HepG2 (cell line): ENCODE measurements around the gene FBXO11. TPM values are rescaled to one million over a fixed set of nuclear protein-coding genes. Genes with fewer than 3 reads are reported as not detected.

ENCODE experiments used
- ATAC-seq: fragments of 200-7000 bp; cut with Tn5 transposase; 3 replicates; pipeline ENCODE4 v1.9.1; 2020; ENCODE audit warnings: mild to moderate bottlenecking, moderate library complexity
- BruUV-seq: library from RNA; stranded (reverse); fragments of 400-500 nt; replicated peaks from 2 replicates; lab custom pipeline; 2021; lab: Mats Ljungman, UMichigan
- CTCF ChIA-PET: fragments of 300-600 bp; formaldehyde crosslinking; extraction: SDS; loops from one replicate; lab custom pipeline; 2021; ENCODE audit warnings: low total read pairs, inconsistent platforms, low intra/inter-chr PET ratio; lab: Yijun Ruan, JAX
- POLR2A ChIA-PET: fragments of 350-600 bp; sonication (Branson Sonifier 250); formaldehyde crosslinking; loops from one replicate; lab custom pipeline; 2020; ENCODE audit warnings: antibody characterized with exemption, inconsistent platforms; lab: Yijun Ruan, JAX
- DNase-seq: peaks from one replicate; pipeline ENCODE4 v3.0.0-alpha.2; 2015; ENCODE audit warnings: low spot score
- FAIRE-seq: peaks from 3 replicates; lab custom pipeline; 2011; peaks lifted over from hg19 to GRCh38; lab: Jason Lieb, UNC
- H2AFZ ChIP-seq: one replicate; pipeline ENCODE4 v1.6.1; 2011; ENCODE audit warnings: low read length, inconsistent platforms
- H3K27ac ChIP-seq: fragments of 300-600 bp; 3 replicates; pipeline ENCODE4 v1.8.0; 2011; ENCODE audit warnings: mixed run types, mild to moderate bottlenecking, mixed read lengths, low read length, inconsistent platforms; ENCODE audit not compliant: insufficient read depth; ENCODE audit errors: extremely low read length
- H3K27me3 ChIP-seq, 2 experiments: fragments of 200-600 bp in 1 of 2; 2 replicates in 1 of 2; 3 replicates in 1 of 2; pipeline versions ENCODE4 v1.6.0 to v1.8.0; 2011; ENCODE audit warnings: low read length in 2 of 2, mild to moderate bottlenecking in 2 of 2, moderate library complexity in 2 of 2, inconsistent platforms in 1 of 2; ENCODE audit not compliant: insufficient read depth in 2 of 2, control insufficient read depth in 1 of 2
- H3K36me3 ChIP-seq, 2 experiments: fragments of 200-600 bp in 1 of 2; replicated peaks in 1 of 2; 2 replicates in 1 of 2; 3 replicates in 1 of 2; pipeline versions ENCODE4 v1.5.1 to v1.8.0; 2011; ENCODE audit warnings: low read length in 2 of 2, inconsistent platforms in 1 of 2; ENCODE audit not compliant: insufficient read depth in 2 of 2, control insufficient read depth in 1 of 2
- H3K4me1 ChIP-seq: 2 replicates; pipeline ENCODE4 v1.5.1; 2012; ENCODE audit warnings: low read length, inconsistent platforms; ENCODE audit not compliant: insufficient read depth
- H3K4me2 ChIP-seq: 2 replicates; pipeline ENCODE4 v1.6.0; 2011; ENCODE audit warnings: low read depth, low read length, inconsistent platforms
- H3K4me3 ChIP-seq, 3 experiments: fragments of 200-600 bp in 1 of 3; sonication (generic), shearing (Covaris generic) in 1 of 3; replicated peaks in 1 of 3; 2 replicates each; pipeline ENCODE4 v1.5.1; 2011 to 2016; ENCODE audit warnings: low read length in 3 of 3, inconsistent platforms in 2 of 3, low read depth in 2 of 3, mild to moderate bottlenecking in 2 of 3, control low read depth in 1 of 3, mixed read lengths in 1 of 3; ENCODE audit not compliant: insufficient read depth in 1 of 3
- H3K79me2 ChIP-seq: one replicate; pipeline ENCODE4 v1.6.1; 2011; ENCODE audit warnings: low read length, inconsistent platforms; ENCODE audit not compliant: insufficient read depth
- H3K9ac ChIP-seq: 2 replicates; pipeline ENCODE4 v1.6.0; 2011; ENCODE audit warnings: mild to moderate bottlenecking, low read depth, low read length, inconsistent platforms; ENCODE audit not compliant: insufficient read depth
- H3K9me3 ChIP-seq: 2 replicates; pipeline ENCODE4 v1.5.1; 2012; ENCODE audit warnings: mild to moderate bottlenecking, low read length
- H4K20me1 ChIP-seq: 2 replicates; pipeline ENCODE4 v1.6.0; 2011; ENCODE audit warnings: inconsistent platforms, mild to moderate bottlenecking, low read length, moderate library complexity; ENCODE audit not compliant: insufficient read depth
- AHR ChIP-seq: IDR thresholded peaks from 2 replicates; pipeline ENCODE4 v1.6.1; 2018; ENCODE audit warnings: missing genetic modification reagents, missing compliant biosample characterization
- CREBL2 ChIP-seq: sonication (generic); formaldehyde crosslinking; IDR thresholded peaks from 2 replicates; pipeline ENCODE4 v1.8.1; 2023; ENCODE audit warnings: missing genetic modification reagents, mild to moderate bottlenecking, borderline replicate concordance
- EEA1 ChIP-seq: sonication (generic); formaldehyde crosslinking; IDR thresholded peaks from 2 replicates; pipeline ENCODE4 v1.5.1; 2020; ENCODE audit warnings: mild to moderate bottlenecking, missing genetic modification reagents, borderline replicate concordance
- KAT8 ChIP-seq: IDR thresholded peaks from 2 replicates; pipeline ENCODE4 v1.6.1; 2016; ENCODE audit warnings: missing genetic modification reagents, missing compliant biosample characterization
- KLF12 ChIP-seq: sonication (generic); formaldehyde crosslinking; IDR thresholded peaks from 2 replicates; pipeline ENCODE4 v1.4.0; 2020; ENCODE audit warnings: missing genetic modification reagents, borderline replicate concordance
- PPARG ChIP-seq: conservative IDR thresholded peaks from 2 replicates; pipeline ENCODE4 v1.6.1; 2016; ENCODE audit warnings: missing biosample characterization, missing genetic modification reagents
- RELA ChIP-seq: sonication (generic); formaldehyde crosslinking; IDR thresholded peaks from 2 replicates; pipeline ENCODE4 v1.4.0; 2020; ENCODE audit warnings: missing genetic modification reagents
- STAT5B ChIP-seq: sonication (generic); formaldehyde crosslinking; IDR thresholded peaks from 2 replicates; pipeline ENCODE4 v1.4.0; 2020; ENCODE audit warnings: missing genetic modification reagents
- ZBTB1 ChIP-seq: sonication (generic); formaldehyde crosslinking; IDR thresholded peaks from 2 replicates; pipeline ENCODE4 v1.4.0; 2020; ENCODE audit warnings: missing genetic modification reagents, borderline replicate concordance
- ZBTB46 ChIP-seq: sonication (generic); formaldehyde crosslinking; IDR thresholded peaks from 2 replicates; pipeline ENCODE4 v1.4.0; 2020; ENCODE audit warnings: mild to moderate bottlenecking, missing genetic modification reagents, borderline replicate concordance
- ZC3H4 ChIP-seq: sonication (generic); formaldehyde crosslinking; IDR thresholded peaks from 2 replicates; pipeline ENCODE4 v1.4.0; 2020; ENCODE audit warnings: missing genetic modification reagents, borderline replicate concordance
- ZFP90 ChIP-seq: sonication (generic); formaldehyde crosslinking; IDR thresholded peaks from 2 replicates; pipeline ENCODE4 v1.8.0; 2022; ENCODE audit warnings: missing genetic modification reagents, mild to moderate bottlenecking, inconsistent platforms, borderline replicate concordance
- ZNF160 ChIP-seq: sonication (generic); formaldehyde crosslinking; IDR thresholded peaks from 2 replicates; pipeline ENCODE4 v1.8.0; 2022; ENCODE audit warnings: mild to moderate bottlenecking, inconsistent platforms, missing genetic modification reagents
- ZNF382 ChIP-seq: sonication (generic); formaldehyde crosslinking; IDR thresholded peaks from 2 replicates; pipeline ENCODE4 v1.5.0; 2020; ENCODE audit warnings: missing genetic modification reagents, mild to moderate bottlenecking, borderline replicate concordance
- ZNF570 ChIP-seq: sonication (generic); formaldehyde crosslinking; IDR thresholded peaks from 2 replicates; pipeline ENCODE4 v1.4.0; 2020; ENCODE audit warnings: mild to moderate bottlenecking, missing genetic modification reagents, borderline replicate concordance
- ZNF614 ChIP-seq: IDR thresholded peaks from 2 replicates; pipeline ENCODE4 v1.6.1; 2018; ENCODE audit warnings: missing biosample characterization, missing genetic modification reagents, inconsistent platforms, borderline replicate concordance
- ZNF674 ChIP-seq: sonication (generic); formaldehyde crosslinking; IDR thresholded peaks from 2 replicates; pipeline ENCODE4 v1.5.0; 2020; ENCODE audit warnings: low read depth, mild to moderate bottlenecking, missing genetic modification reagents
- ZNF740 ChIP-seq: sonication (generic); formaldehyde crosslinking; IDR thresholded peaks from 2 replicates; pipeline ENCODE4 v1.4.0; 2020; ENCODE audit warnings: missing genetic modification reagents
- ZSCAN12 ChIP-seq: sonication (generic); formaldehyde crosslinking; IDR thresholded peaks from 2 replicates; pipeline ENCODE4 v1.9.0; 2021; ENCODE audit warnings: mild to moderate bottlenecking, missing genetic modification reagents
- WGBS: methylation state at CpG from one replicate; pipeline ENCODE4 v1.1.6; 2017; ENCODE audit warnings: low lambda C conversion rate; 5-methylcytosine and 5-hydroxymethylcytosine counted together
- in situ Hi-C: cut with HindIII; loops from 2 replicates; pipeline ENCODE4 v1.10.0; 2017; ENCODE audit warnings: low pct_unique_long_range_greater_than_20kb; ENCODE audit not compliant: extremely low pct_ligation_motif_present
- intact Hi-C: fragments of 100-400 bp; cut with micrococcal nuclease; formaldehyde crosslinking; loops from one replicate; pipeline ENCODE4 v1.10.0; 2022; ENCODE audit not compliant: unreplicated experiment
- polyA plus RNA-seq, 8 experiments: library from polyadenylated mRNA; depleted of rRNA in 3 of 8; stranded (reverse) in 7 of 8; unstranded in 1 of 8; fragments of >200 nt; fragmentation: Illumina TruSeq in 4 of 8; extraction: Trizol in 4 of 8; gene quantifications; 2 replicates each; pipeline versions ENCODE4 v1.2.1 to v1.2.3, GENCODE V29; 2011 to 2016; ENCODE audit warnings: low read depth in 4 of 8, missing spikeins in 1 of 8, mixed read lengths in 1 of 8; ENCODE audit not compliant: insufficient read depth in 1 of 8
- total RNA-seq, 5 experiments: library from RNA; depleted of rRNA; stranded (reverse); fragments of >200 nt; fragmentation: Illumina TruSeq; extraction: Trizol; gene quantifications; 2 replicates each; pipeline ENCODE4 v1.2.3, GENCODE V29; 2016; ENCODE audit warnings: low read depth in 1 of 5

Gene FBXO11
- total and polyA plus RNA-seq, 2 of the 13 experiments (the other 11 are each of a cell fraction or from before 2014, with no cell fraction given), result 27.9 to 47.6 TPM

DNA sequence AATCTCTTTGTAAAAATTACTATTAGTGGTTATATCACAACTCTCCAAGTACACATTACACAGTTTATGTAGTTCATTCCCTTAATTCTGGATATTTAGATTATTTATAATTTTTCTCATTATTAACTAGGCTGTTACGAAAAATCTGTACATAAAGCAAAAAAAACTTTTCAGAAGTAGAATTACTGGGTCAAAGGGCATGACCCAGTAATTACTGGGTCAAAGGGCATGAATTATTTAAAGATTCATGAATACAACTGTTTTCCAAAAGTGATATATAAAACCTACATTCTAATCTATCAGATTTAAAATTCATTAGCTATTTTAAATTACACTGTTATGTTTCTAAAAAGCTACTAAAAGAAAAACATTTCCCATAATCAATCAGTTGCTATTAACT is 68.0 kb downstream of the FBXO11 start:
- peaks cover 3% of the 10 kb centered on the region; the same call in 1 of the 2 replicates for H4K20me1 ChIP-seq
- ATAC-seq (no peak), DNase-seq (no peak), FAIRE-seq (no peak)
- TF ChIP-seq PPARG (CRISPR knock-in tag) (peak; percentile 57; the same call in 1 of the 2 replicates), ZSCAN12 (no peak)
- no peaks in the 10 kb centered on the region for H3K9me3 ChIP-seq
- H3K79me2 ChIP-seq, result peaks cover 12% of the 10 kb centered on the region
- ChIA-PET CTCF (no interaction called here), POLR2A (no interaction called here)
- H3K4me3 ChIP-seq, result no peak overlapping the region
- H2AFZ ChIP-seq, result no peak overlapping the region
- WGBS, result 99% methylated on average over 1 of the region's 1 CpG
- H3K4me2 ChIP-seq, result no peak overlapping the region
- no peak overlapping the region for H3K27ac ChIP-seq
- intact Hi-C loops, result no loop called here
- no peaks in the 10 kb centered on the region for H3K4me1 ChIP-seq
- no peaks in the 10 kb centered on the region for H3K27me3 ChIP-seq
- no peak overlapping the region for H3K9ac ChIP-seq
- peaks cover 9 to 63% of the 10 kb centered on the region in 2 experiments; a peak in 4 of 5 replicates for H3K36me3 ChIP-seq
- in situ Hi-C loops, result no loop called here
- no TSS peak for BruUV-seq

DNA sequence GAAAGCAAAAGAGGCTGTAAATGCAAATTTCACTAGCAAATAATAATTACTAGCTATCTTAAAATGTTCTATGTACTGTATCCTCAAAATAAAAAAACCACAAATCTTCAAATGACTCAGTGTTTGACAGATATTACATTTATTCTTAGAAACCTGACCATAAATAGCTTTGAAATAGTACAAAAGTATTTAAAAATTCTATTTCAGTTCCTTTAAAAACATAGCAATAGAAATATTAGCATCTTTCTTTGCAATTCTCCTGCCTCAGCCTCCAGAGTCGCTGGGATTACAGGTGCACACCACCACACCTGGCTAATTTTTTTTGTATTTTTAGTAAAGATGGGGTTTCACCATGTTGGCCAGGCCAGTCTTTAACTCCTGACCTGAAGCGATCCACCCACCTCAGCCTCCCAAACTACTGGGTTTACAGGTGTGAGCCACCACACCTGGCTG is 72.8 kb downstream of the FBXO11 start:
- intact Hi-C loops (no loop called here), in situ Hi-C loops (no loop called here)
- FAIRE-seq, result no peak
- BruUV-seq, result no TSS peak
- Histone ChIP-seq H3K9me3 (no peaks in the 10 kb centered on the region), H3K4me1 (no peaks in the 10 kb centered on the region), H3K36me3 (peaks cover 11 to 88% of the 10 kb centered on the region in 2 experiments), H4K20me1 (no peaks in the 10 kb centered on the region), H3K4me3 (no peak overlapping the region), H3K4me2 (no peak overlapping the region), H2AFZ (no peak overlapping the region), H3K9ac (no peak overlapping the region), H3K79me2 (no peaks in the 10 kb centered on the region), H3K27me3 (no peaks in the 10 kb centered on the region), H3K27ac (no peak overlapping the region)
- WGBS, result 96% methylated on average over 2 of the region's 2 CpGs
- no peak for ATAC-seq
- no peak for DNase-seq
- POLR2A ChIA-PET, result no interaction called here
- CTCF ChIA-PET, result no interaction called here
- no peak for TF ChIP-seq ZC3H4
- TF ChIP-seq RELA (CRISPR knock-in tag), result no peak
- no peak for TF ChIP-seq ZNF740 (CRISPR knock-in tag)
- TF ChIP-seq KLF12 (CRISPR knock-in tag), result no peak
- no peak for TF ChIP-seq ZNF160 (CRISPR knock-in tag)
- TF ChIP-seq STAT5B, result no peak
- no peak for TF ChIP-seq ZBTB1 (CRISPR knock-in tag)
- TF ChIP-seq AHR (CRISPR knock-in tag), result no peak
- TF ChIP-seq ZNF614, result no peak
- TF ChIP-seq ZNF674 (CRISPR knock-in tag), result no peak
- no peak for TF ChIP-seq ZNF382 (CRISPR knock-in tag)
- TF ChIP-seq ZBTB46 (CRISPR knock-in tag), result no peak
- TF ChIP-seq ZNF570 (CRISPR knock-in tag), result no peak
- TF ChIP-seq KAT8 (CRISPR knock-in tag), result no peak
- TF ChIP-seq ZFP90 (CRISPR knock-in tag), result no peak
- no peak for TF ChIP-seq EEA1 (CRISPR knock-in tag)
- TF ChIP-seq CREBL2 (CRISPR knock-in tag), result no peak
